Astrocyte (in vitro differentiated cells and primary cell): ENCODE results near the gene SPHK1.

Experiments used
- CTCF ChIP-seq: IDR thresholded peaks from 2 replicates; pipeline ENCODE4 v1.5.1; 2011; ENCODE audit warnings: low read depth, mild to moderate bottlenecking, inconsistent platforms, low read length, moderate library complexity; ENCODE audit not compliant: insufficient read depth
- EZH2 ChIP-seq: IDR thresholded peaks from 2 replicates; pipeline ENCODE4 v1.6.1; 2012; ENCODE audit warnings: mild to moderate bottlenecking, low read length, inconsistent platforms; ENCODE audit not compliant: insufficient read depth

GRCh38 chr17:76404256-76404655, 19.8 kb downstream of the SPHK1 start:
- TF ChIP-seq CTCF (no peak), EZH2 (no peak)
